Ovary (tissue), 3 donors: ENCODE data around the gene TRMT2A.

Experiments used
- EP300 ChIP-seq: sonication (generic); formaldehyde crosslinking; IDR thresholded peaks from one replicate; pipeline ENCODE4 v1.6.1; 2017; ENCODE audit warnings: antibody characterized with exemption
- POLR2A ChIP-seq: fragments of 450-650 bp; IDR thresholded peaks from one replicate; pipeline ENCODE4 v1.6.1; 2017; ENCODE audit warnings: antibody characterized with exemption, mild to moderate bottlenecking, moderate library complexity
- TF ChIP-seq, protein P1 (sequence below), 3 donors: fragments of 450-650 bp in 2 of 3; fragments of 200-600 bp in 1 of 3; IDR thresholded peaks; one replicate each; pipeline versions ENCODE4 v1.5.1 to v1.8.0; 2016 to 2022; ENCODE audit warnings: antibody characterized with exemption in 3 of 3, mild to moderate bottlenecking in 1 of 3
- donor health status: DM: no; HTN: no; CAD: no.

DNA sequence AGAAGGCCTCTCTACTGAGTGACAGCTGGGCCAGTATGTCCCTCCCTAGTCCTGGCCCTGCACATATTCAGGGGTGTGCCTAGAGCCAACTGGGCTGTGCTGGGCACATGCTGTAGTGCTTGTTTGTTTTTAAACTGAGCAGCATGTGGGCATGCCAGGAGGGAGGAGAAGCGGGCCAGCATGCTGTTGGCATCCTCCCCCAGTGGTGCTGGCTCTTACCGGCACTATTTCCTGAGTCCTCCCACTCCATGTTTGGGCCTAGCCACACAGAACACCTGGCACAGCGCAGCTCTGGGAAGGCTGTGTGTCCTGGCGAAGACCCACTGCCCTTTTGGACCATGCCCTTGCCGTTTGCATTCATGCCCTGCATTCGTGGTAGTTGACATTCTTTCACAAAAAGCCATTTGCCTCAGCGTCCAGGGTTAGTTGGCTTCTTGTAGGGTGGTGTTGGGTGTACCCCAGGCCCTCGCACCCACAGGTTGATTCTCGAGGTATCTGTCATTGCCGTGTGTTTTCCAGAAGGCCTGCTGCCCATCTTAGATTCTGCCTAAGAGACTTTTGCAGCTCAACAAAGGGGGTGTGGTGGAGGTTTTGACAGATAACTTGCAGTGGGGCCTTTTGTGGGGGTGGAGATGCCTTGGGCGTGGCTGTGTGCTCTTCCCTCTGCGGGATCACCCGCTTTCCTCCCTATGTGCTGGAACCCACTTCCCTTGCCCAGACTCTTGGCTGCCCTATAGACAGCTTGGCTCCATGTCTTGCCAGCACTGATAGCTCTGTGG lies 23.4 kb downstream of the TRMT2A start:
- TF ChIP-seq POLR2A (no peak), EP300 (no peak)
- TF ChIP-seq, protein P1, sequence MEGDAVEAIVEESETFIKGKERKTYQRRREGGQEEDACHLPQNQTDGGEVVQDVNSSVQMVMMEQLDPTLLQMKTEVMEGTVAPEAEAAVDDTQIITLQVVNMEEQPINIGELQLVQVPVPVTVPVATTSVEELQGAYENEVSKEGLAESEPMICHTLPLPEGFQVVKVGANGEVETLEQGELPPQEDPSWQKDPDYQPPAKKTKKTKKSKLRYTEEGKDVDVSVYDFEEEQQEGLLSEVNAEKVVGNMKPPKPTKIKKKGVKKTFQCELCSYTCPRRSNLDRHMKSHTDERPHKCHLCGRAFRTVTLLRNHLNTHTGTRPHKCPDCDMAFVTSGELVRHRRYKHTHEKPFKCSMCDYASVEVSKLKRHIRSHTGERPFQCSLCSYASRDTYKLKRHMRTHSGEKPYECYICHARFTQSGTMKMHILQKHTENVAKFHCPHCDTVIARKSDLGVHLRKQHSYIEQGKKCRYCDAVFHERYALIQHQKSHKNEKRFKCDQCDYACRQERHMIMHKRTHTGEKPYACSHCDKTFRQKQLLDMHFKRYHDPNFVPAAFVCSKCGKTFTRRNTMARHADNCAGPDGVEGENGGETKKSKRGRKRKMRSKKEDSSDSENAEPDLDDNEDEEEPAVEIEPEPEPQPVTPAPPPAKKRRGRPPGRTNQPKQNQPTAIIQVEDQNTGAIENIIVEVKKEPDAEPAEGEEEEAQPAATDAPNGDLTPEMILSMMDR (IDR thresholded peaks at IDR 0.05): no peak
